HG02870 (cell line): Measurements from ENCODE around the gene HYAL2.

Source experiments
- ATAC-seq: cut with Tn5 transposase; IDR thresholded peaks from one replicate; pipeline ENCODE4 v1.9.1; 2021; ENCODE audit warnings: mild to moderate bottlenecking, moderate library complexity; ENCODE audit not compliant: unreplicated experiment

Gene HYAL2

DNA sequence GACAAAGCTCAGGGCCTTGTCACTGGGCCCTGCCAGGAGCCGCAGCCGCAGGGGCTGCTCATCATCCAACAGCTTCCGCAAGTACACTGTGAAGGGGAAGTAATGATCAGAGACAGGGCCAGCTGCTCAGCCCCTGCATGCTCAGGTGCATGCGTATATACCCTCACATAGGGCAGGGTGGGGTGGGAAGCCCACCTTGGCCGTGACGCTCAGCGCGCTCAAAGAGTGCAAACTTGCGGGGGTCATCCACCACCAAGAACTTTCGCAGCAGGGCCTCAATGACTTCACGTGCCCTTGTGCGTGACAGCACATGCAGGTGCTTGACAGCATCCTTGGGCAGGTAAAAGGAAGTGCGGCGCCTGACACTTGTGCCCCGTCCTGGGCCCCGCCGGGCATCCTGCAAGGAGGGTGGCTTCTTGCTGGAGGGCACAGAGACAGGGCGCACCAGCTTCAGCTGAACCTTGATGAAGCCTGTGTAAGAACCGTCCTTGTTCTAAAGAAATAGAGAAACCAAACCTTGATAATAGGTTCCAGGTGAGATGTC, 8.9 kb upstream of the HYAL2 start:
- no peak for ATAC-seq

- ATAC-seq, result no peak
Measured at GRCh38 chr3:50330330-50330729, 7.8 kb upstream of the HYAL2 start.

GRCh38 chr3:50327943-50328691, 5.6 kb upstream of the HYAL2 start, which contains the start of gene TUSC2:
TSS of gene TUSC2 (minus strand) at chr3:50328223. CDS start at chr3:50328099, 124 bp downstream.
- ATAC-seq, result peak; percentile 82

DNA sequence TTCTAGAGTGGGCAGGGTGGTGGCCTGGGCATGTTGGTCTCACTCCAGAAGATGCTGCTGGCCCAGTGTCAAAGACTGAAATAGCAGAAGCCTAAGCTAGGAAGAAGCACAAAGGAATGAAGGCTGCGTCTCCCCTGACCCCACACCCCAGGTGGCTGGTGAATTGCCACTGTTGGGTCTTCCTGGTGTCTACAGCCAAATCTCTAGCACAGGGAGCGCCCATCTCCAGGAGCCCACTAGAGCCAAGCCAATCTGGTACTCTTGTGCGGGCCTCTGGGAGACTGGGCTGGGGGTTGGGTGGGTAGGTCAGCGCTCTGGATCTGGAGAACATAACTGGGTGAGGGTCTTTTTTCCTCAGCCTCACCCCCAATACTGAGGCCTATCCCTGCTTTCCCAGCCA, 4.6 kb upstream of the HYAL2 start:
- ATAC-seq, result no peak

- no peak for ATAC-seq
Measured at GRCh38 chr3:50326182-50326541, 3.6 kb upstream of the HYAL2 start.

- no peak for ATAC-seq
Measured at GRCh38 chr3:50325497-50326181, 3.1 kb upstream of the HYAL2 start.

DNA sequence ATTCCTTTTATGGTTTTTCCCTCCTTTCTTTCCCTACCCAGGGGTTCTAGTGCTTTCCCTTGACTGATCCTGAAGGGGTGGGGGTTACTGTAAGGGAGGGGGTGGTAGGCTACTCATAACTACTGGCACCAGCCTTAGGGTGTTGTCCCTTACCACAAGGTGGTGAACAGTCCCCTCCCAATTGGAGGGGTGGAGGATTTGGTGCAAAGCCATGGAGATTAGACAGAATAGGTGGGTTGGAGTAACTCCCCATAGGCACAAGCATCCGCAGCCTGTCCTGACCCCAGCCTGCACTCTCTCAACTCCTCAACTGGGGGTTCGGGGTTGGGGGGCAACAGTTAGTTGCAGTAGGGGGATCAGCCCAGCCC, 2.6 kb upstream of the HYAL2 start:
- ATAC-seq, result no peak

DNA sequence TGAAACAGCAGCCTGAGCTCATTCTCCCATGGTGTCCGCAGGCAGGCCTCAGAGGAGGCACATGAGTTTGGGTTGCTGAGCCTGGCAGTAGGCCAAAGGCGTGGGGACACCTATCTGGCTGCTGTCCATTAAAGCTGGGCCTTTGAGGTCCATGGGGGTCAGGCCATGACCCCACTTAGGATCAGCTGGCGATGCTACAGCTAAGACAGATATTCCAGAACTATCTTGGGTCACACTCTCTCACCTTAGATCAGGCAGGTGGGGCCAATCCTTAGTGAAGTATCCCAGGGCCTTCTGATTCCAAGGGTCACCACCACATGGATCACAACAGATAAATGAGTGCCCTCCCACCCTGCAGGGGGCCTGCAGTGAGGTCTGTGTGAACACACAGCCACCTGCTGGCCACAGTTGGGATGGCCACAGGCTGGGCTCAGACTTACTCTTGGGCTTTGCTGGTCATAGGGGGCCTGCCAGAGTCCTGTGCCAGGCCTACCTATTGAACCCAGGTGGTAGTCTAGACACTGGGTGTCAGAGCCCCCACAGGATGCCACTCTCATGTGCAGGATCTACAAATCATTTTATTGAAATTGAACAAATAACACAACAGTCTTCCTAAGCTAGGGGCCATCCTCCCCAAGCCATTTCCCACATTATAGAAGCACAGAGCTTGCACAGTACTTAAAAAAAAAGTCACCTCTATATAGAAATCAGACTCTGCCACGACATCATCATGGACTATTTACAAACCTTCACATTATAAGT, 2.0 kb upstream of the HYAL2 start:
- ATAC-seq, result no peak

DNA sequence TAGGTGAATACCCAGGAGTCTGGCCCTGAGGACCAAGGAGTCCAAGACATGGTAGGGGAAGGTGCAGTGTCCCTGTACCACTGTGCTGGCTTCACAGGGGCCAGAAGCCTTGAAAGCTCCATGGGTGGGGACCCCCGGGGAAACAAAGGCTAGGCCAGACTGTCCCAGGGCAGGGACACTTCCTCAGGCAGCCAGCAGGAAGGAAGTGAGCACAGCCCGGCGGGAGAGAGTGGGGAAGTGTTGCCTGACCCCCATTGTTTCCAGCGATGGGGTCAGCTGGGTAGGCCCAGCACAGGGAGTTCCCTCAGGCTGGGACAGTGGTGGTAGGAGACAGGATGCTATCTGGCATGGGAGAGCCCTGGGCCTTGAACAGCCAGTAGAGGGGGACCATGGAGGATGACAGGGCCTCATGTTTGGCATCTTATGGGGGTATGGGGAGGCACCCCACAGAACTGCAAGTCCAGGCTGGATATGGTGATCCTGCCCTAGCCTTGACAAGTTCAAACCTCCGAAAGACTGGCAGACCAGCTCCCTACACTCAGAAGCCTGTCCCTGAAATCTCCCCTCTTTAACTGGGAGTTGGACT, 1.2 kb upstream of the HYAL2 start:
- ATAC-seq, result no peak

- ATAC-seq, result no peak
Measured at GRCh38 chr3:50323092-50323600, 601 bp upstream of the HYAL2 start.

- ATAC-seq, result no peak
Measured at GRCh38 chr3:50322115-50322385, 495 bp downstream of the HYAL2 start.

- ATAC-seq, result peak; percentile 73
Measured at GRCh38 chr3:50321336-50322114, 1.0 kb downstream of the HYAL2 start.

DNA sequence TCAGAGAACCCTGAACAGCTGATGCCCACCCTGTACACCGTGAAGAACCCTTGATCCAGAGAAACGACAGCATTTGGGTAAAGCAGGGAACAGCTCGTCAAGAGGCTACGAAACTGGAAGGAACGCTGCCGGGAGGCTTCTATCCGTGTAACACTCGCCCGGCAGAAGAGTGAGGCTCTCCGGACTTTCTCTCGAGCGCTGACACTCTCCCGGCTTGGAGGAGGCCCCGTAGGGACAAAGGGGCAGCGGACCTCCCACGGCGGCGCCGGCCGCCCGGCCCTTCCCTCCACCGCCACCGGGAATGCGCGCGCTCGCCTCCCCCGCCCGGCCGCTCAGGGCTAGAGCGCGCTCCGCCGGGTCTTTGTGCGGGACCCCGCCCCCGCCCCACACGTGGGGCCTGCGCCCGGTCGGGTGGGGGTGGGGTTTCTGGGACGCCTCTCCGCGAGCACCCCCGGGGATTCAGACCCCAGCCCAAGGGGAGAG, 1.7 kb downstream of the HYAL2 start:
- ATAC-seq, result peak; percentile 47

DNA sequence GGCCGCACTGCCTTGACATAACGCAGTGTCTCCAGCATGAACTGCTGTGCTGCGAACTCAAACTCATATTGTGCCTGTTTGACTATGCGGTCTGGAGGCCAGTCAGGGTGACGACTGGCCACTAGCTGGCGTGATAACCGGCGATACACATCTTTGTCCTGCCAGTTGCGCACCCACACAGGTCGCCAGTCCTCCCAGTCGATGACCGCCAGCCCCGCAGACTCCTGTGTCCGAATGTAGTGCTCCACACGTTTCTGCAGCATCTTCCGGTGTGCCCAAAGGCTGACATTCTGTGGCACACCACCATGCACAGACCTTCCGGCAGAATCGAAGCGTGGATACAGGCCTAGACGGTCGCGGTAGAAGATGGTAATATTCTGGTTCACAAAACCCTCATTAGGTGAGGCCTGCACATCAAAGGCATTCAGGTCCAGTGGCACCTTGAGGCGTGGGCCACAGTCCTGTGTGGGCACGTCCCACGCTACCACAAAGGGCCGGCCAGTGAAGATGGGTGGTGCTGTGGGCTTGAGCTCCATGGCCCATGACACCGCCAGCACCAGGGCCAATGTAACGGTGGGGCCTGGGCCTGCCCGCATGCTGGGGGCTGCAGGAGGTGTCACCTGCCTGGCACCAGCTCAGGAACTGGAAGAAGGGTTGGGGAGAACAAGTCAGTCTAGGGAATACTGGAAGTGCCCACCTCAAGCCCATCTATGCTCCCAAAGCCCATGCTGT, 2.5 kb downstream of the HYAL2 start:
- ATAC-seq, result no peak

DNA sequence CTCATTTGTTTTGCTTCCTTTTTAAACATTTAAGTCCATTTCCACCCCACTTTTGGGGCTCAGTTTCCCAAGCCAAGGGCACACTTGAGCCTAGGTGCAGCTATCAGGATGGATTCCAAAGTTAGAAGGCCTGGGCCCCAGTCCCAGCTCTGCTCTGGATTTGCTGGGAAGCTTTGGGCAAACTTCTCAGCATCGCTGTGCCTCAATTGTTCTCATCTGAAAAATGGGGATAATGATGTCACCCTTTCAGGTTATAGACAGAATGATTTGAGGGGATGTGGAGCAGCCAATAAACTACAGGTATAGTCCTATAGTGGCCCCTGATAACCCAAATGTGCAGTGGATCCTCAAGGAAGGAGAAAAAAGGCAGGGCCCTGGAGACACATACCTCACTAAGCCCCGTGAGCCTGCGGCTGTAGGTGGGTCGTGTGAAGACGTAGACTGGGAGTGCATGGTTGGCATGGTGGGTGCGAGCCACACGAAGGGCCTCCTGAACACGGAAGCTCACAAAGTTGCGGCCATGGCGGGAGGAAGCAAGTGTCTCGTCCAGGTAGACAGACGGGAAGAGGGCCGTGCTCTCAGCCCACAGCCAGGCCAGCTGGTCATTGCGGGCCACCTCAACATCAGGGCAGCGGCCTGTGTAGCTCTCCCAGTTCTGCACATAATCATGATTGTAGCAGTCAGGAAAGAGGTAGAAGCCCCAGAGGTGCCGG, 3.2 kb downstream of the HYAL2 start:
- ATAC-seq, result no peak

DNA sequence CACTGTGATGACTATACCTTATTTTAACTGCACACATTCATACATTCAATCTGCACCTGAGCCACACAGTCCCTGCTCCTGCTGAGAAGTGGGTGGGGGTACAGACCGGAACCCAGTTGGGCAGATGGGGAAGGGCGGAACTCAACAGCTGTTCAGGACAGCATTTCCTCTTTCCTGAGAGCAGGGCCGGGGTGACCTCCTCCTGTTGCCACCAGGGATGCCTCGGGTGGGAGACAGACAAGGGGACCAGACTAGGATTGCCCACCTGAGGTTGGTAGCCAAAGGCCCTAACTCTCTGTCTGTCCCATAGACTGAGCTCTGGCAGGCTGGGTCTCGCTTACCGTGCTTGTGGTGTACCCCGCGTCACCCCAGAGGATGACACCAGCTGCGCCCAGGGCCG, 3.9 kb downstream of the HYAL2 start:
- ATAC-seq, result no peak

GRCh38 chr3:50318163-50318562, 4.4 kb downstream of the HYAL2 start:
- no peak for ATAC-seq

DNA sequence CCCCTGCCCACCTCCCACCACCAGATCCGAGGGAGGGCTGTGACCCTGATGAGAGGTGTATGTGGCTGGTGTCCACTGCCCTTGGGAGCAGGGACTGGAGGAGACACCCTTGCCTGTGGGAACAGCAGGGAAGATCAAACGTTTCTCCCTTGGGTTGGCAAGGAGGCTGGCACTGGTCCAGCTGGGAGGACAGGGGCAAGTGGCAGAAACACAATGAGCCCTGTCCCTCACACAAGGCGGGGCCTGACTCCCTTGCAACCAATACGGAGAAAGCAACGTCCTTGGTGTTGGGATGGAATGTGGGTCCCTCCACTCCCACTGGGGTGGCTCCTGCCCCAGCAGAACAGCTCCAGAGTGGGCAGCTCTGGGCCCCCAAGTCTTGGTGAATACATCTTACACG, 5.2 kb downstream of the HYAL2 start:
- no peak for ATAC-seq

DNA sequence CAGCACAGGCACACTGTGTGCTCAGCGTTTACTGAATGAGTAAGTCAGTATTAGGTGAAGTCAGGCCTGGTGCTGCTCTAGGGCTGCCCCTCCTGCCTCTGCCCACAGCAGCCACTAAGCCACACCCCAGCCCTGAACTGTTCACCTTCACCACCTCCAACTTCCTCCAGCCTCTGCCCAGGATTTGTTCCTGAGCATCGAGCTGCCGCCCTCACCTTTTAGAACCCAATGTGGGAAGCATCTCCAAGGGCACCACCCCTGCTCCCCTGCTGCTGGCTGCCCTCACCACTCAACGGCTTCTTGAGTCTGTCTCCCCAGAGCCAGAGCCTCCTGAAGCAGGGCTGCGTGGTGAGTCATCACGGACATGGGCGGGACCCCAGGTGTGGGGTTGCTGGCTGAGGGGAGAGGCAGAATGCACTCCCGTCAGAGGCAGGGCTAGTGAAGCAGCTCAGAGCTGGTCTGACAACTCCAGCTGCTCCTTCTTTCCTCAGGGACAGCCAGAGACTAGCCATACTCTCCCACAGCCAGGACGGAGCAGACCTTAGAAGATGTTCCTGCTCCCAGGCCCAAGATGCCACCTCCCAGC, 5.8 kb downstream of the HYAL2 start:
- ATAC-seq, result no peak
